Measurements from ENCODE around the gene ALDH18A1. TPM values are rescaled to one million over a fixed set of nuclear protein-coding genes. Genes with fewer than 3 reads are reported as not detected.
A peak's percentile ranks its signal among the peaks of the same experiment; 100 is the strongest.

The ALDH18A1 gene
- total RNA-seq (2021) = 105 to 115 TPM (median 107 TPM) in 3 replicates
- percentile 76 among the genes with signal in this experiment for Bru-seq, nascent RNA
- long read RNA-seq, experiment 1, transcript ALDH18A1-202 (18 exons, 3,359 nt) = major isoform, 438 of 654 reads
- long read RNA-seq, experiment 1, transcript ALDH18A1-201 (18 exons, 3,337 nt) = minor isoform, 76 of 654 reads
- long read RNA-seq, experiment 1, partial matches to known transcripts = 59 of 654 reads
- long read RNA-seq, experiment 1, other reads (novel, unspliced or antisense) = 81 of 654 reads
- long read RNA-seq, experiment 2, transcript ALDH18A1-201 (18 exons, 3,337 nt) = minor isoform, 7 of 133 reads
- long read RNA-seq, experiment 2, transcript ALDH18A1-202 (18 exons, 3,359 nt) = major isoform, 44 of 133 reads
- long read RNA-seq, experiment 2, partial matches to known transcripts = 52 of 133 reads
- long read RNA-seq, experiment 2, other reads (novel, unspliced or antisense) = 30 of 133 reads
- long read RNA-seq, experiment 3, transcript ALDH18A1-202 (18 exons, 3,359 nt) = major isoform, 16 of 34 reads
- long read RNA-seq, experiment 3, partial matches to known transcripts = 11 of 34 reads
- long read RNA-seq, experiment 3, other reads (novel, unspliced or antisense) = 4 of 34 reads

GRCh38 chr10:95656291-95657164 is at the start of gene ALDH18A1:
Gene ALDH18A1, minus strand, starts transcription at chr10:95656711. Its CDS starts 3,334 bp downstream, at chr10:95653377.
- Mint-ChIP-seq H3K36me3 (peaks cover 22% of the 10 kb centered on the region), H3K4me1 (peaks cover 13% of the 10 kb centered on the region), H3K4me3 (peak within 1 kb of the TSS; percentile 98), H3K27me3 (ENCODE audit: low read depth) (peaks cover 3% of the 10 kb centered on the region), H3K9me3 (peaks cover 8% of the 10 kb centered on the region), H3K27ac (peak within 1 kb of the TSS; percentile 86; the same call in 1 of the 2 replicates)
- POLR2A ChIA-PET = interaction anchor here (0.5 to 1.2 kb wide), 3 partner anchors 20 to 409 kb away, joined by 3 to 5 read pairs (median 3); no protein-coding TSS in a partner anchor
- CTCF ChIA-PET = interaction anchor here (1.2 to 4.3 kb wide), 2 partner anchors 37 to 209 kb away, joined by 3 to 24 read pairs; partner anchors contain the start of gene TCTN3
- peak; percentile 90 for DNase-seq (ENCODE audit: low spot score)
- ATAC-seq = peak; percentile 91
- peak; percentile 34; the same call in 1 of the 2 replicates for TF ChIP-seq FOXP4 (CRISPR knock-in tag; IDR thresholded peaks at IDR 0.05)
- TF ChIP-seq FOXP1 (CRISPR knock-in tag; IDR thresholded peaks at IDR 0.05; ENCODE audit: borderline replicate concordance) = peak; percentile 78; the same call in 1 of the 2 replicates
- TF ChIP-seq EMX1 (CRISPR knock-in tag; IDR thresholded peaks at IDR 0.05) = no peak
- TF ChIP-seq ETV6 (CRISPR knock-in tag; IDR thresholded peaks at IDR 0.05) = no peak; the same call in 1 of the 2 replicates
- no peak for TF ChIP-seq AFF4 (CRISPR knock-in tag; IDR thresholded peaks at IDR 0.05; ENCODE audit: borderline replicate concordance)
- TF ChIP-seq ZNF396 (CRISPR knock-in tag; IDR thresholded peaks at IDR 0.05; ENCODE audit: borderline replicate concordance) = no peak
- TF ChIP-seq SP1 (CRISPR knock-in tag; conservative IDR thresholded peaks at IDR 0.05) = peak; percentile 83
- no peak for TF ChIP-seq PREB (CRISPR knock-in tag; IDR thresholded peaks at IDR 0.05; ENCODE audit: borderline replicate concordance)
- TF ChIP-seq SMAD3 (CRISPR knock-in tag; IDR thresholded peaks at IDR 0.05; ENCODE audit: borderline replicate concordance) = 0 out of 2 replicates have a peak, but pooled peaks have one; percentile 39
- peak; percentile 48; the same call in 1 of the 2 replicates for TF ChIP-seq IRF1 (CRISPR knock-in tag; IDR thresholded peaks at IDR 0.05)
- TF ChIP-seq E2F4 (CRISPR knock-in tag; IDR thresholded peaks at IDR 0.05; ENCODE audit: borderline replicate concordance, low read depth) = no peak
- peak; percentile 56; the same call in 1 of the 2 replicates for TF ChIP-seq ZNF423 (CRISPR knock-in tag; IDR thresholded peaks at IDR 0.05)
- TF ChIP-seq FOXJ3 (CRISPR knock-in tag; IDR thresholded peaks at IDR 0.05; ENCODE audit: borderline replicate concordance) = no peak
- TF ChIP-seq TP53 (CRISPR knock-in tag; IDR thresholded peaks at IDR 0.05) = no peak
- peak; percentile 81 for TF ChIP-seq ARID4B (CRISPR knock-in tag; IDR thresholded peaks at IDR 0.05; ENCODE audit: borderline replicate concordance)
- peak; percentile 96 for TF ChIP-seq MAX (CRISPR knock-in tag; IDR thresholded peaks at IDR 0.05)
- no peak for TF ChIP-seq TEAD4 (CRISPR knock-in tag; IDR thresholded peaks at IDR 0.05)
- TF ChIP-seq JUN (CRISPR knock-in tag; IDR thresholded peaks at IDR 0.05) = 0 out of 2 replicates have a peak, but pooled peaks have one; percentile 17

Data from WTC11 (cell line).